Esophagus muscularis mucosa (tissue), 4 donors: Measurements from ENCODE around the gene CHERP. TPM values are rescaled to one million over a fixed set of nuclear protein-coding genes. Genes with fewer than 3 reads are reported as not detected.

Experiments used
- DNase-seq: peaks from one replicate; pipeline ENCODE4 v3.0.0-alpha.2; 2017; ENCODE audit errors: extremely low spot score
- H3K27ac ChIP-seq, 4 donors: fragments of 200-600 bp; sonication (generic); replicated peaks in 1 of 4; 1 replicate in 3 of 4; 2 replicates in 1 of 4; pipeline ENCODE4 v1.5.1; 2016 to 2019; ENCODE audit warnings: mild to moderate bottlenecking in 1 of 4
- H3K27me3 ChIP-seq, 4 donors: fragments of 200-600 bp; sonication (generic); one replicate each; pipeline versions ENCODE4 v1.5.1 to v1.6.0; 2016 to 2019
- H3K36me3 ChIP-seq, 4 donors: fragments of 200-600 bp; sonication (generic); one replicate each; pipeline ENCODE4 v1.5.1; 2016 to 2019
- H3K4me1 ChIP-seq, 4 donors: fragments of 200-600 bp; sonication (generic); one replicate each; pipeline ENCODE4 v1.5.1; 2016 to 2019
- H3K4me3 ChIP-seq, 4 donors: fragments of 200-600 bp; sonication (generic); 1 replicate in 2 of 4; 2 replicates in 2 of 4; pipeline ENCODE4 v1.5.1; 2016 to 2019; ENCODE audit warnings: mild to moderate bottlenecking in 4 of 4, moderate library complexity in 1 of 4
- H3K9me3 ChIP-seq, 4 donors: fragments of 200-600 bp; sonication (generic); 1 replicate in 3 of 4; 2 replicates in 1 of 4; pipeline ENCODE4 v1.5.1; 2016 to 2019
- CTCF ChIP-seq, 3 experiments: fragments of 200-600 bp in 2 of 3; fragments of 450-650 bp in 1 of 3; sonication (generic) in 2 of 3; IDR thresholded peaks; one replicate each; pipeline ENCODE4 v1.5.1; 2017 to 2019; ENCODE audit warnings: antibody characterized with exemption in 3 of 3, mild to moderate bottlenecking in 2 of 3, moderate library complexity in 1 of 3
- EP300 ChIP-seq: sonication (generic); formaldehyde crosslinking; IDR thresholded peaks from one replicate; pipeline ENCODE4 v1.6.1; 2017; ENCODE audit warnings: antibody characterized with exemption
- POLR2A ChIP-seq: fragments of 450-650 bp; IDR thresholded peaks from one replicate; pipeline ENCODE4 v1.6.1; 2017; ENCODE audit warnings: antibody characterized with exemption, moderate library complexity, mild to moderate bottlenecking, low read depth
- POLR2AphosphoS5 ChIP-seq, 2 donors: sonication (generic); formaldehyde crosslinking; IDR thresholded peaks; one replicate each; pipeline ENCODE4 v1.6.1; 2017; ENCODE audit warnings: antibody characterized with exemption in 2 of 2
- WGBS: methylation state at CpG from one replicate; pipeline ENCODE4 v1.1.5; 2018; 5-methylcytosine and 5-hydroxymethylcytosine counted together
- intact Hi-C: fragments of 100-400 bp; cut with DNase I; formaldehyde crosslinking; loops from one replicate; pipeline ENCODE4 v1.15.1; 2023
- total RNA-seq, 4 donors: library from RNA; depleted of rRNA; stranded (reverse); fragments of >200 nt; gene quantifications; one replicate each; pipeline versions ENCODE4 v1.1.0 to v1.2.1, GENCODE V29; 2016

CHERP gene
- total RNA-seq, 4 donors from 2014 or later = 9.1 to 18.0 (median 12.9) TPM

- H3K36me3 ChIP-seq = peaks cover 28 to 55% (median 43%) of the 10 kb centered on the region in 4 donors
Observed at GRCh38 chr19:16577531-16577985, 35.3 kb upstream of the CHERP start.

GRCh38 chr19:16576690-16577530, 34.7 kb upstream of the CHERP start:
- Histone ChIP-seq H3K36me3 (peaks cover 28 to 52% (median 43%) of the 10 kb centered on the region in 4 donors), H3K9me3 (no peaks in the 10 kb centered on the region), H3K4me3 (no peak overlapping the region), H3K4me1 (peaks cover 35 to 82% (median 50%) of the 10 kb centered on the region in 4 donors), H3K27ac (no peak overlapping the region), H3K27me3 (no peaks in the 10 kb centered on the region)
- TF ChIP-seq POLR2A (no peak), EP300 (no peak), CTCF (IDR thresholded peaks at IDR 0.05) (no peak), POLR2AphosphoS5 (IDR thresholded peaks at IDR 0.05) (no peak)
- intact Hi-C loops = no loop called here
- WGBS = 89% methylated on average over 26 of the region's 52 CpGs
- DNase-seq = no peak

More at GRCh38 chr19:16577531-16577985, 35.3 kb upstream of the CHERP start:
- Histone ChIP-seq H3K27me3 (no peaks in the 10 kb centered on the region), H3K27ac (no peak overlapping the region), H3K9me3 (no peaks in the 10 kb centered on the region), H3K4me3 (no peak overlapping the region), H3K4me1 (peaks cover 42 to 88% (median 57%) of the 10 kb centered on the region in 4 donors)
- 81% methylated on average over 16 of the region's 17 CpGs for WGBS
- TF ChIP-seq EP300 (no peak), POLR2AphosphoS5 (IDR thresholded peaks at IDR 0.05) (no peak), CTCF (IDR thresholded peaks at IDR 0.05) (no peak), POLR2A (no peak)
- intact Hi-C loops = no loop called here
- DNase-seq = no peak

- Histone ChIP-seq H3K36me3 (peaks cover 28 to 52% (median 43%) of the 10 kb centered on the region in 4 donors), H3K27me3 (no peaks in the 10 kb centered on the region), H3K27ac (no peak overlapping the region), H3K4me3 (no peak overlapping the region), H3K4me1 (peaks cover 34 to 82% (median 50%) of the 10 kb centered on the region in 4 donors), H3K9me3 (no peaks in the 10 kb centered on the region)
- intact Hi-C loops = no loop called here
- TF ChIP-seq POLR2A (no peak), EP300 (no peak), POLR2AphosphoS5 (IDR thresholded peaks at IDR 0.05) (no peak), CTCF (IDR thresholded peaks at IDR 0.05) (no peak)
- 86% methylated on average over 33 of the region's 48 CpGs for WGBS
- no peak for DNase-seq
Observed at GRCh38 chr19:16575861-16576689, 33.8 kb upstream of the CHERP start.

- Histone ChIP-seq H3K4me1 (peaks cover 32 to 83% (median 53%) of the 10 kb centered on the region in 4 donors), H3K4me3 (no peak overlapping the region), H3K36me3 (peaks cover 28 to 52% (median 43%) of the 10 kb centered on the region in 4 donors), H3K27me3 (no peaks in the 10 kb centered on the region), H3K27ac (no peak overlapping the region), H3K9me3 (no peaks in the 10 kb centered on the region)
- TF ChIP-seq POLR2AphosphoS5 (IDR thresholded peaks at IDR 0.05) = no peak
- no peak for TF ChIP-seq POLR2A
- no peak for TF ChIP-seq EP300
- no peak for TF ChIP-seq CTCF (IDR thresholded peaks at IDR 0.05)
- no peak for DNase-seq
- intact Hi-C loops = no loop called here
- 85% methylated on average over 2 of the region's 2 CpGs for WGBS
Observed at GRCh38 chr19:16575282-16575681, 33.0 kb upstream of the CHERP start.
